Activated naive CD4-positive, alpha-beta T cell treated with anti-CD3 and anti-CD28 coated beads for 36 hours (primary cell): Measurements from ENCODE around the gene PPP2R2D. TPM values are rescaled to one million over a fixed set of nuclear protein-coding genes. Genes with fewer than 3 reads are reported as not detected.

Experiments used
- CTCF ChIA-PET: fragments of 350-600 bp; sonication (Branson Sonifier 250); formaldehyde crosslinking; loops from one replicate; lab custom pipeline; 2021; ENCODE audit warnings: antibody characterized with exemption; lab: Charles Lee
- DNase-seq: peaks from one replicate; pipeline ENCODE4 v3.0.0-alpha.2; 2020
- H3K27ac Mint-ChIP-seq: one replicate; pipeline ENCODE4 v1.8.0; 2021; ENCODE audit warnings: mild to moderate bottlenecking, mixed read lengths
- H3K27me3 Mint-ChIP-seq: one replicate; pipeline ENCODE4 v1.8.0; 2021; ENCODE audit warnings: low read depth, mixed read lengths
- H3K36me3 Mint-ChIP-seq: one replicate; pipeline ENCODE4 v1.8.0; 2021; ENCODE audit warnings: low read depth, mixed read lengths
- H3K4me1 Mint-ChIP-seq: one replicate; pipeline ENCODE4 v1.8.0; 2021; ENCODE audit warnings: low read depth, mixed read lengths
- H3K4me3 Mint-ChIP-seq: one replicate; pipeline ENCODE4 v1.8.0; 2021; ENCODE audit warnings: mild to moderate bottlenecking, moderate library complexity, mixed read lengths
- H3K9me3 Mint-ChIP-seq: one replicate; pipeline ENCODE4 v1.8.0; 2021; ENCODE audit warnings: mixed read lengths
- intact Hi-C: fragments of 100-400 bp; cut with micrococcal nuclease; formaldehyde crosslinking; loops from one replicate; pipeline ENCODE4 v1.15.1; 2023
- total RNA-seq, 2 experiments: library from RNA; stranded (reverse); gene quantifications; one replicate each; pipeline ENCODE4 v1.2.3, GENCODE V29; 2021

Gene PPP2R2D
- total RNA-seq, 2 experiments from 2014 or later = 31.5 to 34.7 TPM

- no peak for DNase-seq
- CTCF ChIA-PET = no interaction called here
- H3K4me3 Mint-ChIP-seq = no peak overlapping the region
- H3K27me3 Mint-ChIP-seq = no peaks in the 10 kb centered on the region
- peaks cover 45% of the 10 kb centered on the region for H3K4me1 Mint-ChIP-seq
- H3K9me3 Mint-ChIP-seq = no peaks in the 10 kb centered on the region
- intact Hi-C loops = no loop called here
- H3K36me3 Mint-ChIP-seq = peaks cover 36% of the 10 kb centered on the region
- H3K27ac Mint-ChIP-seq = no peak overlapping the region
Measured at GRCh38 chr10:131968949-131969348, 68.1 kb downstream of the PPP2R2D start.

DNA sequence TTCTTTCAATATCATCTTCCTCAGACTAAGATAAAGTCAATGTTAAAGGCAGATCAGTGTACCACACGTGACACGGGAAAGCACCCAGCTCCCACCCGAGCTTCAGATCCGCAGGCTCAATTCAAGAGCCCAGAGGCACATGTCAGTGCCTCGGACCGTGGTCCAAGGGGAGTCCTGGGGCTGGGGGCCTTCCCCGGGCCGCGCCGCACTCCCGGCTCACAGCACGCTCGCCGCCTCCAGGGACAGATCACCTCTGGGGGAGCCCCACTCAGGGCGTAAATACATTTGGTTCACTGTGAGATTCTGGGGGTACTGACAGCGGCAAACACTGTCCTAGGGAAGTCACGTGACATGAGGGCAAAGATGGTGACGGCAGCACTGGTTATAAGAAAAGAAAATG, 70.1 kb downstream of the PPP2R2D start:
- peak overlapping the region; percentile 51 for H3K27ac Mint-ChIP-seq
- CTCF ChIA-PET = no interaction called here

DNA sequence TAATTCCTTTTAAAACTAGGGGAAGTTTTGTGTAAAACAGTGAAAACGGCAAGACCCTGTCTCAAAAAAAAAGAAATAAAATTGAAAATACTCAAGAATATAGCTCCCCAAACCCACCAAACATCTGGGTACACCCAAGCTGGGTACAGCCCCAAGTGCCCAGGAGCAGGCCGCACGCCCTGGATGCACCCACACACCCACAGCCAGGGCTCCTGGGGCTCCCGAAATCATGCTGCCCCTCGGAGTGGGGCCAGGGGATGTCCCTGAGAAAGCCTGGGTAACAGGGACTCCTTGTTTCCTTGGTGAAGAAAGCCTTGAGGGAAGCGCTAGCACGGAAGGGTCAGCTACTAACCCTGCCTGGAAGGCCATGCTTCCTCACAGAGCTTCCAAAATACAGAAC, 70.8 kb downstream of the PPP2R2D start:
- peaks cover 56% of the 10 kb centered on the region for H3K4me1 Mint-ChIP-seq
- peaks cover 29% of the 10 kb centered on the region for H3K36me3 Mint-ChIP-seq
- DNase-seq = no peak
- peak overlapping the region; percentile 88 for H3K27ac Mint-ChIP-seq
- CTCF ChIA-PET = interaction anchor here (1.7 kb wide), 1 partner anchor 86 kb away, joined by 7 read pairs; no protein-coding TSS in a partner anchor
- H3K27me3 Mint-ChIP-seq = no peaks in the 10 kb centered on the region
- intact Hi-C loops = no loop called here
- H3K4me3 Mint-ChIP-seq = no peak overlapping the region
- H3K9me3 Mint-ChIP-seq = no peaks in the 10 kb centered on the region

More for the DNA sequence above, 70.1 kb downstream of the PPP2R2D start:
- Mint-ChIP-seq H3K9me3 (no peaks in the 10 kb centered on the region), H3K4me1 (peaks cover 49% of the 10 kb centered on the region), H3K36me3 (peaks cover 32% of the 10 kb centered on the region), H3K4me3 (no peak overlapping the region), H3K27me3 (no peaks in the 10 kb centered on the region)
- intact Hi-C loops = no loop called here
- DNase-seq = no peak

GRCh38 chr10:131972474-131973071, 71.8 kb downstream of the PPP2R2D start:
- H3K9me3 Mint-ChIP-seq = no peaks in the 10 kb centered on the region
- H3K27me3 Mint-ChIP-seq = no peaks in the 10 kb centered on the region
- H3K27ac Mint-ChIP-seq = peak overlapping the region; percentile 88
- intact Hi-C loops = loop anchor here (1.0 kb wide), 1 partner anchor 9 kb away; the partner anchor contains the start of gene BNIP3
- H3K36me3 Mint-ChIP-seq = peaks cover 29% of the 10 kb centered on the region
- peak overlapping the region; percentile 46 for H3K4me3 Mint-ChIP-seq
- CTCF ChIA-PET = interaction anchor here (1.7 to 2.2 kb wide), 2 partner anchors 50 to 87 kb away, joined by 7 to 9 read pairs; no protein-coding TSS in a partner anchor
- peaks cover 64% of the 10 kb centered on the region for H3K4me1 Mint-ChIP-seq
- peak; percentile 63 for DNase-seq

GRCh38 chr10:131973160-131973951, 72.5 kb downstream of the PPP2R2D start:
- H3K27me3 Mint-ChIP-seq = no peaks in the 10 kb centered on the region
- peak overlapping the region; percentile 88 for H3K27ac Mint-ChIP-seq
- intact Hi-C loops = no loop called here
- CTCF ChIA-PET = interaction anchor here (0.7 to 2.2 kb wide), 3 partner anchors 19 to 87 kb away, joined by 3 to 9 read pairs (median 7); no protein-coding TSS in a partner anchor
- H3K4me1 Mint-ChIP-seq = peaks cover 72% of the 10 kb centered on the region
- peak; percentile 20 for DNase-seq
- H3K9me3 Mint-ChIP-seq = no peaks in the 10 kb centered on the region
- H3K36me3 Mint-ChIP-seq = peaks cover 34% of the 10 kb centered on the region
- H3K4me3 Mint-ChIP-seq = peak overlapping the region; percentile 46

GRCh38 chr10:131974034-131974817, 73.4 kb downstream of the PPP2R2D start:
- no peaks in the 10 kb centered on the region for H3K9me3 Mint-ChIP-seq
- peaks cover 78% of the 10 kb centered on the region for H3K4me1 Mint-ChIP-seq
- no peak overlapping the region for H3K4me3 Mint-ChIP-seq
- H3K27me3 Mint-ChIP-seq = no peaks in the 10 kb centered on the region
- DNase-seq = no peak
- CTCF ChIA-PET = interaction anchor here (0.7 to 2.2 kb wide), 5 partner anchors 31 to 89 kb away, joined by 3 to 9 read pairs (median 5); no protein-coding TSS in a partner anchor
- H3K27ac Mint-ChIP-seq = peak overlapping the region; percentile 67
- intact Hi-C loops = loop anchor here (2.0 kb wide), 1 partner anchor 69 kb away; no protein-coding TSS in a partner anchor
- H3K36me3 Mint-ChIP-seq = peaks cover 30% of the 10 kb centered on the region

DNA sequence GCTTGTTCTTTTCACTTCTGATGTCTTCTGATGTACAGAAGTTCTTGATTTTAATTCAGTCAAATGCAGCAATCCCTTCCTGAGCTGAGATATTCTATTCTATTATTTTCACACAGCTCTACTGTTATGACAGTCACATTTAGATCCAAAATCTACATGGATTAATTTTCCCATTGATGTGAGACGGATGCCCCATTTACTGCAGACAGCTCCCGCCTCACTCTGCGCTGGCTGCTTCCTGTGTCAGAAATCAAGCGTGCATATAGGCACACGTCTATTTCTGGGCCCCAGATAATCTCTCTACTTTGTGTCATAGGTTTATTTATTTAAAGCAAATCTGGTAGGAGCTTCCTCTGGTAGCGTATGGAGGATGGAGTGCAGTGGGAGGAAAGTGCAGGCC, 74.2 kb downstream of the PPP2R2D start:
- Mint-ChIP-seq H3K9me3 (no peaks in the 10 kb centered on the region), H3K4me1 (peaks cover 85% of the 10 kb centered on the region), H3K27me3 (no peaks in the 10 kb centered on the region), H3K27ac (peak overlapping the region; percentile 62), H3K36me3 (peaks cover 26% of the 10 kb centered on the region), H3K4me3 (no peak overlapping the region)
- peak; percentile 40 for DNase-seq
- intact Hi-C loops = loop anchor here (2.0 kb wide), 1 partner anchor 70 kb away; no protein-coding TSS in a partner anchor
- CTCF ChIA-PET = interaction anchor here (0.6 to 1.7 kb wide), 3 partner anchors 48 to 217 kb away, joined by 5 to 9 read pairs (median 7); no protein-coding TSS in a partner anchor

DNA sequence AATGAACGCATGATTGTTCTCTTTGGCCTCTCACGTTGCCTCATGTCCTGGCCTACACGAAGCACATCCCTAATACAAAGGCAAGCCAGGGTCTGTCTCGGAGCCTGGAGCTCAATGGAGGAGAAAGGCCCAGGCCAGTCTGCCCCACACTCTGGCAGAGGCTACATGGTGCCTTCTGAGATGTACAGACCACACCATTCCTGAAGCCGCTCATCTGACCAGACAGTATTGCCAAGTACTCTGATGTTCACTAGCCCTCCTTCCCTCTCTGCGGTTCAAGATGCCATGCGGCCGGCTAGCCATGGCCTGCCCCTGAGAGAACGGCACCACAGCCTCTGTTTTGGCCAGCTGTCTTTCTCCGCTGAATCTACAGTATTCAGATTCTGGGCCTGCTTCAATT, 75.0 kb downstream of the PPP2R2D start:
- DNase-seq = no peak
- Mint-ChIP-seq H3K9me3 (no peaks in the 10 kb centered on the region), H3K4me1 (peaks cover 86% of the 10 kb centered on the region), H3K4me3 (no peak overlapping the region), H3K36me3 (peaks cover 18% of the 10 kb centered on the region), H3K27me3 (no peaks in the 10 kb centered on the region), H3K27ac (peak overlapping the region; percentile 5)
- CTCF ChIA-PET = interaction anchor here (0.5 to 1.7 kb wide), 4 partner anchors 22 to 216 kb away, joined by 5 to 9 read pairs (median 6); no protein-coding TSS in a partner anchor
- intact Hi-C loops = loop anchor here (2.0 kb wide), 1 partner anchor 71 kb away; no protein-coding TSS in a partner anchor

GRCh38 chr10:131977323-131978096, 76.7 kb downstream of the PPP2R2D start:
- Mint-ChIP-seq H3K9me3 (no peaks in the 10 kb centered on the region), H3K27me3 (no peaks in the 10 kb centered on the region), H3K36me3 (peaks cover 13% of the 10 kb centered on the region), H3K4me3 (no peak overlapping the region), H3K4me1 (peaks cover 74% of the 10 kb centered on the region), H3K27ac (no peak overlapping the region)
- intact Hi-C loops = no loop called here
- no peak for DNase-seq
- CTCF ChIA-PET = no interaction called here

DNA sequence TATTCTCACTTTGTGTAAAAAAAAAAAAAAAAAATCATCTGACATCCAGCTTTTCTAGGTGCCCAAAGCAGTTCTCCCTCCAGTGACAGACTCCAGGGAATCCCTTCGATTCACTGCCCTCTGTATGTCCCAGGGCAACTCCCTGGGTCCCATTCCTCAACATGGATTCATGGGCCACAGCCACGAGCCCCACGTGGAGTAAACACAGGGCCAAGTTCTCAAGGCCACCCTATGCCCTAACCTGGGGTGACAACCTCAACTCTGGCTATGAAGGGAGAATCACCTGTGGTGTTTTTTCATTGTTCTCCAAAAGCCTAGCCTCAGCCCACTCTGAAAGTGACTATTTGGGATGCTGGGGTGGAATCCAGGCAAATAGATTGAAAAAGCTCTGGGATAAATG, 77.6 kb downstream of the PPP2R2D start:
- H3K27ac Mint-ChIP-seq = no peak overlapping the region

GRCh38 chr10:131978851-131979250, 78.0 kb downstream of the PPP2R2D start:
- Mint-ChIP-seq H3K4me1 (peaks cover 62% of the 10 kb centered on the region), H3K36me3 (peaks cover 15% of the 10 kb centered on the region)

More for the DNA sequence above, 77.6 kb downstream of the PPP2R2D start:
- intact Hi-C loops = no loop called here
- H3K4me1 Mint-ChIP-seq = peaks cover 66% of the 10 kb centered on the region
- H3K4me3 Mint-ChIP-seq = no peak overlapping the region
- H3K9me3 Mint-ChIP-seq = no peaks in the 10 kb centered on the region
- peaks cover 13% of the 10 kb centered on the region for H3K36me3 Mint-ChIP-seq
- CTCF ChIA-PET = interaction anchor here (1.9 kb wide), 1 partner anchor 44 kb away, joined by 6 read pairs; no protein-coding TSS in a partner anchor
- H3K27me3 Mint-ChIP-seq = no peaks in the 10 kb centered on the region
- no peak for DNase-seq

More at GRCh38 chr10:131978851-131979250, 78.0 kb downstream of the PPP2R2D start:
- Mint-ChIP-seq H3K9me3 (no peaks in the 10 kb centered on the region), H3K27me3 (no peaks in the 10 kb centered on the region), H3K27ac (peak overlapping the region; percentile 20), H3K4me3 (peak overlapping the region; percentile 45)
- intact Hi-C loops = no loop called here
- CTCF ChIA-PET = interaction anchor here (0.7 to 1.9 kb wide), 2 partner anchors 44 to 78 kb away, joined by 3 to 6 read pairs; partner anchors contain the start of gene PPP2R2D
- no peak for DNase-seq
